Measurements from ENCODE around the gene SLC12A7.
"Not testable (repeated sequence)": the region's sequence is repeated elsewhere in the genome, so short reads cannot be mapped to it uniquely, and the experiment has no call there.

The SLC12A7 gene

GRCh38 chr5:1104327-1105006 is 7.4 kb downstream of the SLC12A7 start:
- H3K36me3 ChIP-seq (ENCODE audit: insufficient read depth, low read length) = no peaks in the 10 kb centered on the region
- H3K9ac ChIP-seq (ENCODE audit: low read depth, low read length) = no peak overlapping the region
- H3K4me1 ChIP-seq (ENCODE audit: insufficient read depth, low read length) = peaks cover 30% of the 10 kb centered on the region
- no peaks in the 10 kb centered on the region for H3K9me3 ChIP-seq (ENCODE audit: control insufficient read depth, insufficient read depth, low read length)

GRCh38 chr5:1103505-1104326 is 8.1 kb downstream of the SLC12A7 start:
- peaks cover 30% of the 10 kb centered on the region for H3K4me1 ChIP-seq (ENCODE audit: insufficient read depth, low read length)
- H3K36me3 ChIP-seq (ENCODE audit: insufficient read depth, low read length) = no peaks in the 10 kb centered on the region
- no peaks in the 10 kb centered on the region for H3K9me3 ChIP-seq (ENCODE audit: control insufficient read depth, insufficient read depth, low read length)
- no peak overlapping the region for H3K9ac ChIP-seq (ENCODE audit: low read depth, low read length)

GRCh38 chr5:1103093-1103492 is 8.8 kb downstream of the SLC12A7 start:
- H3K9me3 ChIP-seq (ENCODE audit: control insufficient read depth, insufficient read depth, low read length) = no peaks in the 10 kb centered on the region
- no peaks in the 10 kb centered on the region for H3K36me3 ChIP-seq (ENCODE audit: insufficient read depth, low read length)
- H3K4me1 ChIP-seq (ENCODE audit: insufficient read depth, low read length) = peaks cover 30% of the 10 kb centered on the region
- H3K9ac ChIP-seq (ENCODE audit: low read depth, low read length) = no peak overlapping the region

- Histone ChIP-seq H3K9ac (ENCODE audit: low read depth, low read length) (no peak overlapping the region; the same call in 1 of the 2 replicates), H3K9me3 (ENCODE audit: control insufficient read depth, insufficient read depth, low read length) (no peaks in the 10 kb centered on the region), H3K4me1 (ENCODE audit: insufficient read depth, low read length) (peaks cover 25% of the 10 kb centered on the region), H3K36me3 (ENCODE audit: insufficient read depth, low read length) (no peaks in the 10 kb centered on the region)
Measured at GRCh38 chr5:1101961-1102713, 9.7 kb downstream of the SLC12A7 start.

GRCh38 chr5:1100664-1101574 is 10.9 kb downstream of the SLC12A7 start:
- Histone ChIP-seq H3K9ac (ENCODE audit: low read depth, low read length) (no peak overlapping the region), H3K36me3 (ENCODE audit: insufficient read depth, low read length) (no peaks in the 10 kb centered on the region), H3K4me1 (ENCODE audit: insufficient read depth, low read length) (peaks cover 19% of the 10 kb centered on the region)

GRCh38 chr5:1099926-1100663 is 11.8 kb downstream of the SLC12A7 start:
- Histone ChIP-seq H3K4me1 (ENCODE audit: insufficient read depth, low read length) (peaks cover 19% of the 10 kb centered on the region), H3K9ac (ENCODE audit: low read depth, low read length) (no peak overlapping the region), H3K9me3 (ENCODE audit: control insufficient read depth, insufficient read depth, low read length) (no peaks in the 10 kb centered on the region)

More at GRCh38 chr5:1100664-1101574, 10.9 kb downstream of the SLC12A7 start:
- H3K9me3 ChIP-seq (ENCODE audit: control insufficient read depth, insufficient read depth, low read length) = no peaks in the 10 kb centered on the region

GRCh38 chr5:1098986-1099597 is 12.8 kb downstream of the SLC12A7 start:
- Histone ChIP-seq H3K36me3 (ENCODE audit: insufficient read depth, low read length) (no peaks in the 10 kb centered on the region), H3K9me3 (ENCODE audit: control insufficient read depth, insufficient read depth, low read length) (no peaks in the 10 kb centered on the region), H3K9ac (ENCODE audit: low read depth, low read length) (no peak overlapping the region), H3K4me1 (ENCODE audit: insufficient read depth, low read length) (peaks cover 19% of the 10 kb centered on the region)

More at GRCh38 chr5:1099926-1100663, 11.8 kb downstream of the SLC12A7 start:
- H3K36me3 ChIP-seq (ENCODE audit: insufficient read depth, low read length) = no peaks in the 10 kb centered on the region

GRCh38 chr5:1097988-1098385 is 13.9 kb downstream of the SLC12A7 start:
- H3K4me1 ChIP-seq (ENCODE audit: insufficient read depth, low read length) = peaks cover 15% of the 10 kb centered on the region
- not testable (repeated sequence) for H3K9me3 ChIP-seq (ENCODE audit: control insufficient read depth, insufficient read depth, low read length); H3K36me3 ChIP-seq (ENCODE audit: insufficient read depth, low read length); H3K9ac ChIP-seq (ENCODE audit: low read depth, low read length)

GRCh38 chr5:1097381-1097987 is 14.4 kb downstream of the SLC12A7 start:
- H3K4me1 ChIP-seq (ENCODE audit: insufficient read depth, low read length) = peaks cover 11% of the 10 kb centered on the region
- no peaks in the 10 kb centered on the region for H3K36me3 ChIP-seq (ENCODE audit: insufficient read depth, low read length)
- H3K9ac ChIP-seq (ENCODE audit: low read depth, low read length) = no peak overlapping the region
- no peaks in the 10 kb centered on the region for H3K9me3 ChIP-seq (ENCODE audit: control insufficient read depth, insufficient read depth, low read length)

GRCh38 chr5:1096838-1097237 is 15.0 kb downstream of the SLC12A7 start:
- H3K9me3 ChIP-seq (ENCODE audit: control insufficient read depth, insufficient read depth, low read length) = no peaks in the 10 kb centered on the region
- H3K9ac ChIP-seq (ENCODE audit: low read depth, low read length) = no peak overlapping the region
- peaks cover 6% of the 10 kb centered on the region for H3K4me1 ChIP-seq (ENCODE audit: insufficient read depth, low read length)
- no peaks in the 10 kb centered on the region for H3K36me3 ChIP-seq (ENCODE audit: insufficient read depth, low read length)

- Histone ChIP-seq H3K4me1 (ENCODE audit: insufficient read depth, low read length) (peaks cover 6% of the 10 kb centered on the region), H3K36me3 (ENCODE audit: insufficient read depth, low read length) (no peaks in the 10 kb centered on the region), H3K9me3 (ENCODE audit: control insufficient read depth, insufficient read depth, low read length) (no peaks in the 10 kb centered on the region)
Measured at GRCh38 chr5:1095990-1096363, 15.9 kb downstream of the SLC12A7 start.

GRCh38 chr5:1095302-1095989 is 16.4 kb downstream of the SLC12A7 start:
- H3K9ac ChIP-seq (ENCODE audit: low read depth, low read length) = no peak overlapping the region
- H3K4me1 ChIP-seq (ENCODE audit: insufficient read depth, low read length) = peaks cover 6% of the 10 kb centered on the region
- no peaks in the 10 kb centered on the region for H3K9me3 ChIP-seq (ENCODE audit: control insufficient read depth, insufficient read depth, low read length)
- H3K36me3 ChIP-seq (ENCODE audit: insufficient read depth, low read length) = no peaks in the 10 kb centered on the region

More at GRCh38 chr5:1095990-1096363, 15.9 kb downstream of the SLC12A7 start:
- no peak overlapping the region for H3K9ac ChIP-seq (ENCODE audit: low read depth, low read length)
